ENCODE data around the gene TRIM63. TPM values are rescaled to one million over a fixed set of nuclear protein-coding genes. Genes with fewer than 3 reads are reported as not detected.
A peak's percentile ranks its signal among the peaks of the same experiment; 100 is the strongest.

Gene TRIM63
- total and polyA plus RNA-seq, 8 donors: 0.15 to 1.8 (median 0.29) TPM; not detected in 3

- Histone ChIP-seq H3K4me1 (peaks cover 0 to 9% of the 10 kb centered on the region in 2 donors), H3K27me3 (peaks cover 0 to 16% of the 10 kb centered on the region in 2 donors), H3K36me3 (no peaks in the 10 kb centered on the region), H3K27ac (no peak overlapping the region), H3K9me3 (no peaks in the 10 kb centered on the region), H3K4me3 (no peak overlapping the region)
- DNase-seq (no peak), ATAC-seq (no peak)
- no peak for TF ChIP-seq CTCF (IDR thresholded peaks at IDR 0.05)
- intact Hi-C loops (cut with DNase I): loop anchor here in 1 of 2 donors (10.0 kb wide), 1 partner anchor 134 kb away; the partner anchor contains the start of genes C1orf232 and ZNF593
Observed at GRCh38 chr1:26031196-26031595, 36.2 kb downstream of the TRIM63 start.

GRCh38 chr1:26029864-26030481 lies 37.5 kb downstream of the TRIM63 start:
- H3K27me3 ChIP-seq: peaks cover 0 to 16% of the 10 kb centered on the region in 2 donors
- H3K4me3 ChIP-seq: no peak overlapping the region
- no peak overlapping the region for H3K27ac ChIP-seq
- H3K9me3 ChIP-seq: no peaks in the 10 kb centered on the region
- no peak for TF ChIP-seq CTCF (IDR thresholded peaks at IDR 0.05)
- H3K36me3 ChIP-seq: no peaks in the 10 kb centered on the region
- intact Hi-C loops (cut with DNase I): loop anchor here in 1 of 2 donors (10.0 kb wide), 1 partner anchor 135 kb away; the partner anchor contains the start of genes C1orf232 and ZNF593
- ATAC-seq (no peak), DNase-seq (no peak)
- H3K4me1 ChIP-seq: peaks cover 0 to 4% of the 10 kb centered on the region in 2 donors

GRCh38 chr1:26029054-26029863 lies 38.2 kb downstream of the TRIM63 start:
- Histone ChIP-seq H3K27me3 (peaks cover 0 to 9% of the 10 kb centered on the region in 2 donors), H3K36me3 (no peaks in the 10 kb centered on the region), H3K4me3 (no peak overlapping the region), H3K27ac (no peak overlapping the region), H3K4me1 (no peaks in the 10 kb centered on the region), H3K9me3 (no peaks in the 10 kb centered on the region)
- DNase-seq (peak in 1 of 4 donors; percentile 62), ATAC-seq (no peak)
- intact Hi-C loops (cut with DNase I): no loop called here
- TF ChIP-seq CTCF (IDR thresholded peaks at IDR 0.05): no peak

- no peaks in the 10 kb centered on the region for H3K36me3 ChIP-seq
- intact Hi-C loops (cut with DNase I): no loop called here
- DNase-seq (peak in 1 of 4 donors; percentile 37), ATAC-seq (no peak)
- H3K9me3 ChIP-seq: no peaks in the 10 kb centered on the region
- no peak overlapping the region for H3K27ac ChIP-seq
- no peak overlapping the region for H3K4me3 ChIP-seq
- H3K4me1 ChIP-seq: no peaks in the 10 kb centered on the region
- peaks cover 0 to 2% of the 10 kb centered on the region in 2 donors for H3K27me3 ChIP-seq
- TF ChIP-seq CTCF (IDR thresholded peaks at IDR 0.05): no peak
Observed at GRCh38 chr1:26028490-26028980, 38.9 kb downstream of the TRIM63 start.

Measured in left lung (tissue), 10 donors.